HEK293T (cell line): Measurements from ENCODE around the gene FAM193A.
A peak's percentile ranks its signal among the peaks of the same experiment; 100 is the strongest.

Experiments used
- CTCF ChIA-PET: fragments of 350-600 bp; formaldehyde crosslinking; extraction: SDS; loops from one replicate; lab custom pipeline; 2021; ENCODE audit warnings: antibody characterized with exemption, inconsistent platforms; lab: Yijun Ruan, JAX
- POLR2A ChIA-PET: fragments of 350-600 bp; formaldehyde crosslinking; extraction: SDS; loops from one replicate; lab custom pipeline; 2020; ENCODE audit warnings: antibody characterized with exemption, inconsistent platforms; lab: Yijun Ruan, JAX
- DNase-seq: peaks from one replicate; pipeline ENCODE4 v3.0.0; 2012; ENCODE audit warnings: mixed read lengths; ENCODE audit errors: extremely low spot score
- BHLHE40 ChIP-seq: fragments of 450-650 bp; IDR thresholded peaks from 2 replicates; pipeline ENCODE4 v1.6.1; 2016; ENCODE audit warnings: mild to moderate bottlenecking, moderate library complexity, borderline replicate concordance
- CTBP1 ChIP-seq: fragments of 450-650 bp; IDR thresholded peaks from 2 replicates; pipeline ENCODE4 v1.6.1; 2016; ENCODE audit warnings: borderline replicate concordance
- FOXA1 ChIP-seq: fragments of 450-650 bp; IDR thresholded peaks from 2 replicates; pipeline ENCODE4 v1.6.1; 2016; ENCODE audit warnings: mild to moderate bottlenecking
- HDGF ChIP-seq: fragments of 450-650 bp; IDR thresholded peaks from 2 replicates; pipeline ENCODE4 v1.6.1; 2017; ENCODE audit warnings: antibody characterized with exemption, borderline replicate concordance
- NFRKB ChIP-seq: fragments of 450-650 bp; IDR thresholded peaks from 2 replicates; pipeline ENCODE4 v1.6.1; 2016; ENCODE audit warnings: mild to moderate bottlenecking, moderate library complexity
- PKNOX1 ChIP-seq: fragments of 450-650 bp; IDR thresholded peaks from 2 replicates; pipeline ENCODE4 v1.6.1; 2016
- SP1 ChIP-seq: fragments of 450-650 bp; IDR thresholded peaks from 2 replicates; pipeline ENCODE4 v1.6.1; 2017
- ZNF384 ChIP-seq: fragments of 450-650 bp; IDR thresholded peaks from 2 replicates; pipeline ENCODE4 v1.6.1; 2016

The FAM193A gene

GRCh38 chr4:2781911-2782310, 245.5 kb downstream of the FAM193A start:
- ChIA-PET CTCF (no interaction called here), POLR2A (interaction anchor here (1.0 kb wide), 1 partner anchor 8 kb away, joined by 3 read pairs; no protein-coding TSS in a partner anchor)
- no peak for DNase-seq
- no peak for TF ChIP-seq BHLHE40
- no peak for TF ChIP-seq ZNF384
- no peak for TF ChIP-seq NFRKB
- TF ChIP-seq FOXA1: no peak
- no peak for TF ChIP-seq HDGF
- TF ChIP-seq CTBP1: no peak
- TF ChIP-seq SP1: no peak
- TF ChIP-seq PKNOX1: peak; percentile 27; the same call in 1 of the 2 replicates
